BE2C (cell line): ENCODE results near the gene SPACA6.

Experiments
- DNase-seq: peaks from one replicate; pipeline ENCODE4 v3.0.0-alpha.2; 2020
- H3K27me3 ChIP-seq: fragments of 250-450 bp; sonication (Bioruptor Pico); 2 replicates; pipeline ENCODE4 v1.5.1; 2020; ENCODE audit warnings: mild to moderate bottlenecking
- H3K36me3 ChIP-seq: fragments of 250-450 bp; sonication (Bioruptor Pico); 2 replicates; pipeline ENCODE4 v1.5.1; 2020; ENCODE audit warnings: mild to moderate bottlenecking
- H3K4me1 ChIP-seq: fragments of 250-450 bp; sonication (Bioruptor Pico); 2 replicates; pipeline ENCODE4 v1.5.1; 2020
- H3K4me3 ChIP-seq: 2 replicates; pipeline ENCODE4 v1.5.1; 2011; ENCODE audit warnings: low read depth, low read length
- H3K9me3 ChIP-seq: fragments of 250-450 bp; sonication (Bioruptor Pico); 2 replicates; pipeline ENCODE4 v1.5.1; 2020
- TF ChIP-seq, protein P1 (sequence below): IDR thresholded peaks from 2 replicates; pipeline ENCODE4 v1.5.1; 2012; ENCODE audit warnings: mild to moderate bottlenecking, low read depth, low read length

SPACA6 gene

DNA sequence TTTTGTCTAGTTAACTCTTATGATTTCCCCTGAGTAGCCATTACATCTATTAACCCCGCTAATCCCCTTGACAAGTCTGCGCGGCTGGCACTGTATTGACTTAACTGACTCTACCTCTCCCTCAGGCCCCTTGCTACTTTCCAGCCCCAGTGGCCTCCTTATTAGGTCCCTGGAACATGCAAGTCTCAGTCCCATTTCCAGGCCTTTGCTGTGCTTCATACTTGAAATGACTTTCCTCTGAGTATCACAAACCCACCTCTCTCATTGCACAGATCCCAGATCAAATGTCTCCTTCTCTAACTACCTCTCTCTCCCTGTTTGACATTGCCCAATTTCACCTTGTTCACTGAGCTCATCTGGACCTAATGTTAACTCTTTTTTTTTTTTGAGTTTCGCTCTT is 13.2 kb downstream of the SPACA6 start:
- Histone ChIP-seq H3K9me3 (no peaks in the 10 kb centered on the region), H3K4me1 (no peaks in the 10 kb centered on the region), H3K36me3 (peaks cover 23% of the 10 kb centered on the region), H3K4me3 (no peak overlapping the region), H3K27me3 (no peaks in the 10 kb centered on the region)
- TF ChIP-seq, protein P1, sequence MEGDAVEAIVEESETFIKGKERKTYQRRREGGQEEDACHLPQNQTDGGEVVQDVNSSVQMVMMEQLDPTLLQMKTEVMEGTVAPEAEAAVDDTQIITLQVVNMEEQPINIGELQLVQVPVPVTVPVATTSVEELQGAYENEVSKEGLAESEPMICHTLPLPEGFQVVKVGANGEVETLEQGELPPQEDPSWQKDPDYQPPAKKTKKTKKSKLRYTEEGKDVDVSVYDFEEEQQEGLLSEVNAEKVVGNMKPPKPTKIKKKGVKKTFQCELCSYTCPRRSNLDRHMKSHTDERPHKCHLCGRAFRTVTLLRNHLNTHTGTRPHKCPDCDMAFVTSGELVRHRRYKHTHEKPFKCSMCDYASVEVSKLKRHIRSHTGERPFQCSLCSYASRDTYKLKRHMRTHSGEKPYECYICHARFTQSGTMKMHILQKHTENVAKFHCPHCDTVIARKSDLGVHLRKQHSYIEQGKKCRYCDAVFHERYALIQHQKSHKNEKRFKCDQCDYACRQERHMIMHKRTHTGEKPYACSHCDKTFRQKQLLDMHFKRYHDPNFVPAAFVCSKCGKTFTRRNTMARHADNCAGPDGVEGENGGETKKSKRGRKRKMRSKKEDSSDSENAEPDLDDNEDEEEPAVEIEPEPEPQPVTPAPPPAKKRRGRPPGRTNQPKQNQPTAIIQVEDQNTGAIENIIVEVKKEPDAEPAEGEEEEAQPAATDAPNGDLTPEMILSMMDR: no peak
- DNase-seq: no peak

DNA sequence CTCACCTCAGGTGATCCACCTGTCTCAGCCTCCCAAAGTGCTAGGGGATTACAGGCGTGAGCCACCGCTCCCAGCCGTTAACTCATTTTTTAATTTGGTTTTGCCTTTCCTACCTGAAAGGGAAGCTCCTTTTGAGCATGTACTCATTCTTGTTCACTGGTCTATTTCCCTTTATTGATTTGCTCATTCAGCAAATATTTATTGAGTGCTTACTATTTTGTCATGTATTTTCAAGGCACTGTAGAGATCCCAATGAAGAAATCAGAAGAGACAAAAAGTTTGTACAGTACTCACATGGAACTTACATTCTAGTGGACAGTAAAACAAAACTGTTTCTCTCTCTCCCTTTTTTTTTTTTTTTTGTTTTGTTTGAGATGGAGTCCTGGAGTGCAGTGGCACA is 13.8 kb downstream of the SPACA6 start:
- no peaks in the 10 kb centered on the region for H3K9me3 ChIP-seq
- H3K27me3 ChIP-seq: no peaks in the 10 kb centered on the region
- no peak overlapping the region for H3K4me3 ChIP-seq
- H3K36me3 ChIP-seq: peaks cover 17% of the 10 kb centered on the region
- no peaks in the 10 kb centered on the region for H3K4me1 ChIP-seq
- TF ChIP-seq, protein P1: no peak
- DNase-seq: no peak

DNA sequence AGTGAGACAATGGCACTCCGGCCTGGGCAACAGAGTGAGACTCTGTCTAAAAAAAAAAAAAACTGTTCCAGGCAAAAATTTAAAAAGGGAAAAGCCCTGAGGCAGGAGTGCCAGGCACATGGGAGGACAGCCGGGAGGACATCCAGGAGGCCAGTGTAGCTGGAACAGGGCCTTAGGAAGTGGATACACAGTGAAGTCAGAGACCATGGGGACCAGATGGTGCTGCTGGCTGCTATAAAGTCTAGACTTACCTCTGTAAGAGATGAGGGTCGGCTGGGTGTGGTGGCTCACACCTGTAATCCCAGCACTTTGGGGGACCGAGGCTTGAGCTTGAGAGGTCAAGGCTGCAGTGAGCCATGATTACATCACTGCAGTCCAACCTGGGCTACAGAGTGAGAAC is 15.7 kb downstream of the SPACA6 start:
- Histone ChIP-seq H3K4me3 (no peak overlapping the region), H3K36me3 (peaks cover 12% of the 10 kb centered on the region), H3K9me3 (no peaks in the 10 kb centered on the region), H3K4me1 (no peaks in the 10 kb centered on the region), H3K27me3 (no peaks in the 10 kb centered on the region)
- no peak for DNase-seq
- TF ChIP-seq, protein P1: no peak

GRCh38 chr19:51709575-51709974 is 16.4 kb downstream of the SPACA6 start:
- Histone ChIP-seq H3K4me1 (no peaks in the 10 kb centered on the region), H3K27me3 (no peaks in the 10 kb centered on the region), H3K9me3 (no peaks in the 10 kb centered on the region), H3K36me3 (peaks cover 12% of the 10 kb centered on the region), H3K4me3 (no peak overlapping the region)
- no peak for DNase-seq
- TF ChIP-seq, protein P1: no peak

- Histone ChIP-seq H3K27me3 (no peaks in the 10 kb centered on the region), H3K4me1 (no peaks in the 10 kb centered on the region), H3K36me3 (peaks cover 9% of the 10 kb centered on the region), H3K4me3 (no peak overlapping the region), H3K9me3 (no peaks in the 10 kb centered on the region)
- no peak for DNase-seq
- TF ChIP-seq, protein P1: no peak
These were observed 17.0 kb downstream of the SPACA6 start for GRCh38 chr19:51710163-51710562.

DNA sequence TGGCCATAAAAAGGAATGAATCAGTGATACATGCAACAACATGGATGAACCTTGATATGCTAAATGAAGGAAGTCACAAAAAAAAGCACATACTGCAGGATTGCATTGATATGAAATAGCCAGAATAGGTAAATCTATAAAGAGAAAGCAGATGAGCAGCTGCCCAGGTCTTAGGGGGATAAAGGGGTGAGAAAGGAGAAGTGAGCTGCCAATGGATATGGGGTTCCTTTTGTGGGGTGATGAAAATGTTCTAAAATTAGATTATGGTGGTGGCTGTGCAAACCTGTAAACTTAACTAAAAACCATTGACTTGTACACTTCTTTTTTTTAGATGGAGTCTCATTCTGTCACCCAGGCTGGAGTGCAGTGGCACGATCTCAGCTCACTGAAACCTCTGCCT is 18.6 kb downstream of the SPACA6 start:
- H3K9me3 ChIP-seq: no peaks in the 10 kb centered on the region
- peaks cover 9% of the 10 kb centered on the region; the same call in 1 of the 2 replicates for H3K27me3 ChIP-seq
- no peaks in the 10 kb centered on the region for H3K4me1 ChIP-seq
- DNase-seq: no peak
- H3K4me3 ChIP-seq: no peak overlapping the region
- TF ChIP-seq, protein P1: no peak
- 0 out of 2 replicates have a peak, but pooled peaks cover under 1% of the 10 kb centered on the region for H3K36me3 ChIP-seq
